GM12878 (cell line): ENCODE measurements around the gene KAZN. TPM values are rescaled to one million over a fixed set of nuclear protein-coding genes. Genes with fewer than 3 reads are reported as not detected.

ENCODE experiments used
- ATAC-seq: fragments of 200-7000 bp; cut with Tn5 transposase; 3 replicates; pipeline ENCODE4 v1.9.1; 2020; ENCODE audit warnings: mild to moderate bottlenecking, moderate library complexity
- BruUV-seq: library from RNA; stranded (reverse); fragments of 400-500 nt; replicated peaks from 2 replicates; lab custom pipeline; 2021; lab: Mats Ljungman, UMichigan
- CTCF ChIA-PET: fragments of 300-600 bp; sonication (Branson Sonifier 250); formaldehyde crosslinking; extraction: SDS; loops from one replicate; lab custom pipeline; 2021; ENCODE audit warnings: inconsistent platforms; lab: Yijun Ruan, JAX
- POLR2A ChIA-PET: fragments of 350-600 bp; formaldehyde crosslinking; extraction: SDS; loops from one replicate; lab custom pipeline; 2021; ENCODE audit warnings: inconsistent platforms; lab: Charles Lee
- RAD21 ChIA-PET: fragments of 300-600 bp; sonication (Branson Sonifier 250); formaldehyde crosslinking; loops from one replicate; lab custom pipeline; 2023; ENCODE audit warnings: antibody characterized with exemption; ENCODE audit not compliant: unreplicated experiment; lab: Charles Lee
- SMC1A ChIA-PET: fragments of 300-600 bp; sonication (Branson Sonifier 250); formaldehyde crosslinking; loops from one replicate; lab custom pipeline; 2023; ENCODE audit not compliant: unreplicated experiment, uncharacterized antibody; lab: Charles Lee
- DNase-seq: peaks from one replicate; pipeline ENCODE4 v3.0.0-alpha.2; 2011; ENCODE audit warnings: low read depth, low spot score
- FAIRE-seq: peaks from 3 replicates; lab custom pipeline; 2011; peaks lifted over from hg19 to GRCh38; lab: Jason Lieb, UNC
- H2AFZ ChIP-seq: 2 replicates; pipeline ENCODE4 v1.6.0; 2011; ENCODE audit warnings: low read depth, low read length, control low read depth; ENCODE audit not compliant: control insufficient read depth
- H3K27ac ChIP-seq: 2 replicates; pipeline ENCODE4 v1.5.1; 2011; ENCODE audit warnings: control low read depth; ENCODE audit not compliant: control insufficient read depth, insufficient read depth
- H3K27me3 ChIP-seq, 2 experiments: replicated peaks in 1 of 2; 2 replicates each; pipeline versions ENCODE4 v1.6.0 to v1.6.1; 2011; ENCODE audit warnings: low read length in 1 of 2; ENCODE audit not compliant: control insufficient read depth in 2 of 2, insufficient read depth in 2 of 2
- H3K36me3 ChIP-seq, 2 experiments: 2 replicates each; pipeline ENCODE4 v1.5.1; 2011; ENCODE audit warnings: low read length in 1 of 2; ENCODE audit not compliant: control insufficient read depth in 2 of 2, insufficient read depth in 2 of 2
- H3K4me1 ChIP-seq: 2 replicates; pipeline ENCODE4 v1.6.1; 2011; ENCODE audit warnings: mild to moderate bottlenecking, low read length, moderate library complexity, mixed read lengths; ENCODE audit not compliant: control insufficient read depth, insufficient read depth
- H3K4me2 ChIP-seq: 2 replicates; pipeline ENCODE4 v1.6.0; 2011; ENCODE audit warnings: control low read depth; ENCODE audit not compliant: control insufficient read depth, insufficient read depth
- H3K4me3 ChIP-seq: fragments of 200-600 bp; sonication (generic); 2 replicates; pipeline ENCODE4 v1.5.1; 2016
- H3K79me2 ChIP-seq: 2 replicates; pipeline ENCODE4 v1.6.0; 2011; ENCODE audit warnings: low read length; ENCODE audit not compliant: control insufficient read depth, insufficient read depth
- H3K9ac ChIP-seq: 2 replicates; pipeline ENCODE4 v1.8.0; 2011; ENCODE audit warnings: low read length, control low read depth, mixed read lengths; ENCODE audit not compliant: control insufficient read depth, insufficient read depth
- H3K9me3 ChIP-seq: replicated peaks from 3 replicates; pipeline ENCODE4 v1.5.1; 2011; ENCODE audit warnings: mild to moderate bottlenecking, low read length; ENCODE audit not compliant: control insufficient read depth, insufficient read depth
- H4K20me1 ChIP-seq: 2 replicates; pipeline ENCODE4 v1.6.0; 2011; ENCODE audit not compliant: control insufficient read depth, insufficient read depth
- CHD1 ChIP-seq: IDR thresholded peaks from 2 replicates; pipeline ENCODE4 v1.6.1; 2012; ENCODE audit warnings: low read depth, low read length, improper control_type of control experiment
- HDAC2 ChIP-seq: fragments of 200-600 bp; sonication (generic); IDR thresholded peaks from 2 replicates; pipeline ENCODE4 v1.6.1; 2017
- KLF5 ChIP-seq: fragments of 450-650 bp; IDR thresholded peaks from 2 replicates; pipeline ENCODE4 v1.6.1; 2014; ENCODE audit warnings: mild to moderate bottlenecking; ENCODE audit not compliant: partially characterized antibody
- NR2C1 ChIP-seq: fragments of 450-650 bp; IDR thresholded peaks from 2 replicates; pipeline ENCODE4 v1.6.1; 2017; ENCODE audit warnings: antibody characterized with exemption, mild to moderate bottlenecking, moderate library complexity
- POLR2AphosphoS5 ChIP-seq: IDR thresholded peaks from 2 replicates; pipeline ENCODE4 v1.6.1; 2011; ENCODE audit warnings: mild to moderate bottlenecking, low read length, inconsistent platforms
- SMAD1 ChIP-seq: fragments of 450-650 bp; IDR thresholded peaks from 2 replicates; pipeline ENCODE4 v1.6.1; 2018; ENCODE audit warnings: mild to moderate bottlenecking, low read depth; ENCODE audit not compliant: partially characterized antibody
- SUPT20H ChIP-seq: IDR thresholded peaks from 2 replicates; pipeline ENCODE4 v1.6.1; 2011; ENCODE audit warnings: low read depth, mild to moderate bottlenecking, low read length, moderate library complexity, borderline replicate concordance; ENCODE audit not compliant: control insufficient read depth
- ZNF24 ChIP-seq: fragments of 450-650 bp; IDR thresholded peaks from 2 replicates; pipeline ENCODE4 v1.6.1; 2017; ENCODE audit warnings: antibody characterized with exemption, mild to moderate bottlenecking
- ZNF622 ChIP-seq: fragments of 450-650 bp; IDR thresholded peaks from 2 replicates; pipeline ENCODE4 v1.6.1; 2017; ENCODE audit warnings: mild to moderate bottlenecking, inconsistent platforms
- WGBS: methylation state at CpG from one replicate; pipeline ENCODE4 v1.1.6; 2016; ENCODE audit warnings: low lambda C conversion rate; ENCODE audit not compliant: insufficient replicate concordance, insufficient coverage; ENCODE audit errors: missing lambda C conversion rate; 5-methylcytosine and 5-hydroxymethylcytosine counted together
- in situ Hi-C: fragments of 300-500 bp; cut with MboI; formaldehyde crosslinking; loops from 9 replicates; pipeline ENCODE4 v1.14.3; 2018; ENCODE audit warnings: mixed read lengths
- intact Hi-C: fragments of 100-400 bp; cut with micrococcal nuclease; formaldehyde crosslinking; loops from one replicate; pipeline ENCODE4 v1.14.2; 2022; ENCODE audit not compliant: unreplicated experiment
- polyA plus RNA-seq, 11 experiments: library from polyadenylated mRNA; depleted of rRNA in 4 of 11; unstranded in 6 of 11; stranded (reverse) in 5 of 11; fragments of >200 nt; fragmentation: Nextera tagmentation in 4 of 11; fragmentation: Illumina TruSeq in 1 of 11; extraction: Ambion mirVana in 4 of 11; extraction: Trizol in 1 of 11; gene quantifications; 1 replicate in 1 of 11; 2 replicates in 10 of 11; pipeline versions ENCODE4 v1.2.1 to v1.2.3, GENCODE V29; 2011 to 2016; ENCODE audit warnings: inconsistent platforms in 2 of 11, missing spikeins in 2 of 11, low read depth in 1 of 11
- total RNA-seq, 4 experiments: library from RNA; depleted of rRNA in 3 of 4; stranded (reverse); fragments of >200 nt in 3 of 4; fragmentation: Illumina TruSeq in 1 of 4; extraction: Trizol in 1 of 4; gene quantifications; 2 replicates each; pipeline versions ENCODE4 v1.2.1 to v1.2.3, GENCODE V29; 2013 to 2021
- TF ChIP-seq, protein P1 (sequence below): fragments of 450-650 bp; IDR thresholded peaks from 2 replicates; pipeline ENCODE4 v1.6.1; 2017; ENCODE audit warnings: mild to moderate bottlenecking, moderate library complexity
- TF ChIP-seq, protein P2 (sequence below): fragments of 450-650 bp; IDR thresholded peaks from 2 replicates; pipeline ENCODE4 v1.6.1; 2014; ENCODE audit warnings: mild to moderate bottlenecking
- TF ChIP-seq, protein P3 (sequence below): fragments of 450-650 bp; IDR thresholded peaks from 2 replicates; pipeline ENCODE4 v1.6.1; 2017; ENCODE audit warnings: low read depth, mild to moderate bottlenecking, moderate library complexity

Gene KAZN
- total and polyA plus RNA-seq, 10 of the 15 experiments (the other 5 are each of a cell fraction or from before 2014, with no cell fraction given) = 0.72 to 4.0 (median 1.2) TPM

DNA sequence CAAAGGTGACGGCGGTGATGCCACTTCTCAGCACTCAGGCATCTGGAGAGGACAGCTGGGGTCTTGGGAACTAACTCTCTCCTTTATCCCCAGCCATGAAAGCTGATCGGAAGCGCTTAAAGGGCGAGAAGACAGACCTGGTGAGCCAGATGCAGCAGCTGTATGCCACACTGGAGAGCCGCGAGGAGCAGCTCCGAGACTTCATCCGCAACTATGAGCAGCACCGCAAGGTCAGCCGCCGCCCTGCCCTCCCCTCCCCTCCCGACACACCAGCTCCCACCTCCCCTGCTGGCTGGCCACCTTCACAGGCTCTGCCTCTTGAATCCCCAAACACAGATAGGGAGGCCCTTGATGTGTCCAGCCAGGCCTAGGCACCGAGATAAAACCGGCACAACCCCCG is 436.2 kb downstream of the KAZN start:
- ChIA-PET RAD21 (no interaction called here), SMC1A (no interaction called here)
- intact Hi-C loops = no loop called here
- in situ Hi-C loops = no loop called here
- Histone ChIP-seq H3K9me3 (no peaks in the 10 kb centered on the region), H3K4me2 (no peak overlapping the region), H2AFZ (no peak overlapping the region)
- DNase-seq = no peak
- no peak for FAIRE-seq
- 77% methylated on average over 13 of the region's 16 CpGs for WGBS
- no peak for TF ChIP-seq SUPT20H
- TF ChIP-seq, all 136 proteins: peak for 0
- Histone ChIP-seq H3K4me1 (no peaks in the 10 kb centered on the region), H3K27ac (no peak overlapping the region), H3K9ac (no peak overlapping the region), H3K36me3 (no peaks in the 10 kb centered on the region), H3K27me3 (no peaks in the 10 kb centered on the region), H3K4me3 (no peak overlapping the region), H3K79me2 (no peaks in the 10 kb centered on the region), H4K20me1 (no peaks in the 10 kb centered on the region)
- no TSS peak for BruUV-seq
- CTCF ChIA-PET = interaction anchor here (1.2 to 1.5 kb wide), 2 partner anchors 11 to 120 kb away, joined by 3 to 7 read pairs; no protein-coding TSS in a partner anchor
- POLR2A ChIA-PET = no interaction called here
- ATAC-seq = no peak

DNA sequence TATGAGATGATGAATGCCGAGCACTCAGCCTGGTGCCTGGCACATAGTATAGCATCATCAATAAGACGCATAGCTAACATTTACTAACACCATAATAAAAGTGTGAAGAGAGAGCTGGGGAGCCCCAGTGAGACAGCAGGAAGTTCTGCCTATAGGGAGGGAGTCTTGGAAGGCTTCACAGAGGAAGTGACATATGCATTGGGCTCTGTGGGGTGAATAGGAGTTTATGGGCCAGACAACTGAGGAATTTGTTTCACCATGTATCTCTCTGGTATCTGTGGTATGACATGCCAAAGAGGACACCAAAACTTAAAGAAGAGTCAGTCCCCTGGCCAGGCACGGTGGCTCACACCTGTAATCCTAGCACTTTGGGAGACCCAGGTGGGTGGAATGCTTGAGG is 436.8 kb downstream of the KAZN start:
- ChIA-PET RAD21 (no interaction called here), CTCF (no interaction called here), POLR2A (no interaction called here), SMC1A (no interaction called here)
- in situ Hi-C loops = no loop called here
- no peak for DNase-seq
- Histone ChIP-seq H3K9ac (no peak overlapping the region), H2AFZ (no peak overlapping the region), H3K9me3 (no peaks in the 10 kb centered on the region), H3K36me3 (no peaks in the 10 kb centered on the region), H4K20me1 (no peaks in the 10 kb centered on the region), H3K4me1 (no peaks in the 10 kb centered on the region), H3K4me3 (no peak overlapping the region), H3K27ac (no peak overlapping the region), H3K79me2 (no peaks in the 10 kb centered on the region), H3K4me2 (no peak overlapping the region), H3K27me3 (no peaks in the 10 kb centered on the region)
- no peak for FAIRE-seq
- no TSS peak for BruUV-seq
- ATAC-seq = no peak
- 43% methylated on average over 3 of the region's 3 CpGs for WGBS
- intact Hi-C loops = no loop called here
- TF ChIP-seq HDAC2 (no peak), CHD1 (no peak), ZNF622 (no peak), NR2C1 (no peak), POLR2AphosphoS5 (no peak), ZNF24 (no peak), KLF5 (no peak), SMAD1 (no peak)
- TF ChIP-seq, protein P1, sequence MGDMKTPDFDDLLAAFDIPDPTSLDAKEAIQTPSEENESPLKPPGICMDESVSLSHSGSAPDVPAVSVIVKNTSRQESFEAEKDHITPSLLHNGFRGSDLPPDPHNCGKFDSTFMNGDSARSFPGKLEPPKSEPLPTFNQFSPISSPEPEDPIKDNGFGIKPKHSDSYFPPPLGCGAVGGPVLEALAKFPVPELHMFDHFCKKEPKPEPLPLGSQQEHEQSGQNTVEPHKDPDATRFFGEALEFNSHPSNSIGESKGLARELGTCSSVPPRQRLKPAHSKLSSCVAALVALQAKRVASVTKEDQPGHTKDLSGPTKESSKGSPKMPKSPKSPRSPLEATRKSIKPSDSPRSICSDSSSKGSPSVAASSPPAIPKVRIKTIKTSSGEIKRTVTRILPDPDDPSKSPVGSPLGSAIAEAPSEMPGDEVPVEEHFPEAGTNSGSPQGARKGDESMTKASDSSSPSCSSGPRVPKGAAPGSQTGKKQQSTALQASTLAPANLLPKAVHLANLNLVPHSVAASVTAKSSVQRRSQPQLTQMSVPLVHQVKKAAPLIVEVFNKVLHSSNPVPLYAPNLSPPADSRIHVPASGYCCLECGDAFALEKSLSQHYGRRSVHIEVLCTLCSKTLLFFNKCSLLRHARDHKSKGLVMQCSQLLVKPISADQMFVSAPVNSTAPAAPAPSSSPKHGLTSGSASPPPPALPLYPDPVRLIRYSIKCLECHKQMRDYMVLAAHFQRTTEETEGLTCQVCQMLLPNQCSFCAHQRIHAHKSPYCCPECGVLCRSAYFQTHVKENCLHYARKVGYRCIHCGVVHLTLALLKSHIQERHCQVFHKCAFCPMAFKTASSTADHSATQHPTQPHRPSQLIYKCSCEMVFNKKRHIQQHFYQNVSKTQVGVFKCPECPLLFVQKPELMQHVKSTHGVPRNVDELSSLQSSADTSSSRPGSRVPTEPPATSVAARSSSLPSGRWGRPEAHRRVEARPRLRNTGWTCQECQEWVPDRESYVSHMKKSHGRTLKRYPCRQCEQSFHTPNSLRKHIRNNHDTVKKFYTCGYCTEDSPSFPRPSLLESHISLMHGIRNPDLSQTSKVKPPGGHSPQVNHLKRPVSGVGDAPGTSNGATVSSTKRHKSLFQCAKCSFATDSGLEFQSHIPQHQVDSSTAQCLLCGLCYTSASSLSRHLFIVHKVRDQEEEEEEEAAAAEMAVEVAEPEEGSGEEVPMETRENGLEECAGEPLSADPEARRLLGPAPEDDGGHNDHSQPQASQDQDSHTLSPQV = no peak
- TF ChIP-seq, protein P2, sequence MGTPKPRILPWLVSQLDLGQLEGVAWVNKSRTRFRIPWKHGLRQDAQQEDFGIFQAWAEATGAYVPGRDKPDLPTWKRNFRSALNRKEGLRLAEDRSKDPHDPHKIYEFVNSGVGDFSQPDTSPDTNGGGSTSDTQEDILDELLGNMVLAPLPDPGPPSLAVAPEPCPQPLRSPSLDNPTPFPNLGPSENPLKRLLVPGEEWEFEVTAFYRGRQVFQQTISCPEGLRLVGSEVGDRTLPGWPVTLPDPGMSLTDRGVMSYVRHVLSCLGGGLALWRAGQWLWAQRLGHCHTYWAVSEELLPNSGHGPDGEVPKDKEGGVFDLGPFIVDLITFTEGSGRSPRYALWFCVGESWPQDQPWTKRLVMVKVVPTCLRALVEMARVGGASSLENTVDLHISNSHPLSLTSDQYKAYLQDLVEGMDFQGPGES = no peak
- TF ChIP-seq, protein P3, sequence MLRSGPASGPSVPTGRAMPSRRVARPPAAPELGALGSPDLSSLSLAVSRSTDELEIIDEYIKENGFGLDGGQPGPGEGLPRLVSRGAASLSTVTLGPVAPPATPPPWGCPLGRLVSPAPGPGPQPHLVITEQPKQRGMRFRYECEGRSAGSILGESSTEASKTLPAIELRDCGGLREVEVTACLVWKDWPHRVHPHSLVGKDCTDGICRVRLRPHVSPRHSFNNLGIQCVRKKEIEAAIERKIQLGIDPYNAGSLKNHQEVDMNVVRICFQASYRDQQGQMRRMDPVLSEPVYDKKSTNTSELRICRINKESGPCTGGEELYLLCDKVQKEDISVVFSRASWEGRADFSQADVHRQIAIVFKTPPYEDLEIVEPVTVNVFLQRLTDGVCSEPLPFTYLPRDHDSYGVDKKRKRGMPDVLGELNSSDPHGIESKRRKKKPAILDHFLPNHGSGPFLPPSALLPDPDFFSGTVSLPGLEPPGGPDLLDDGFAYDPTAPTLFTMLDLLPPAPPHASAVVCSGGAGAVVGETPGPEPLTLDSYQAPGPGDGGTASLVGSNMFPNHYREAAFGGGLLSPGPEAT = no peak
